K562 (cell line): ENCODE measurements around the gene ZNF609.

Experiments used
- EP300 ChIP-seq: IDR thresholded peaks from 2 replicates; pipeline ENCODE4 v1.6.1; 2012; ENCODE audit warnings: low read length, improper control_type of control experiment
- MXI1 ChIP-seq: IDR thresholded peaks from 2 replicates; pipeline ENCODE4 v1.6.1; 2011; ENCODE audit warnings: low read depth, mild to moderate bottlenecking, improper control_type of control experiment, low read length
- TARDBP ChIP-seq: fragments of 450-650 bp; IDR thresholded peaks from 2 replicates; pipeline ENCODE4 v1.6.1; 2016
- ZNF174 ChIP-seq: fragments of 250-450 bp; sonication (Bioruptor Pico); IDR thresholded peaks from 2 replicates; pipeline ENCODE4 v1.4.0; 2020; ENCODE audit warnings: mild to moderate bottlenecking
- TF ChIP-seq, protein P1 (sequence below): fragments of 250-450 bp; sonication (Bioruptor Pico); IDR thresholded peaks from 2 replicates; pipeline ENCODE4 v1.8.0; 2022; ENCODE audit warnings: moderate library complexity, mild to moderate bottlenecking, inconsistent platforms

DNA sequence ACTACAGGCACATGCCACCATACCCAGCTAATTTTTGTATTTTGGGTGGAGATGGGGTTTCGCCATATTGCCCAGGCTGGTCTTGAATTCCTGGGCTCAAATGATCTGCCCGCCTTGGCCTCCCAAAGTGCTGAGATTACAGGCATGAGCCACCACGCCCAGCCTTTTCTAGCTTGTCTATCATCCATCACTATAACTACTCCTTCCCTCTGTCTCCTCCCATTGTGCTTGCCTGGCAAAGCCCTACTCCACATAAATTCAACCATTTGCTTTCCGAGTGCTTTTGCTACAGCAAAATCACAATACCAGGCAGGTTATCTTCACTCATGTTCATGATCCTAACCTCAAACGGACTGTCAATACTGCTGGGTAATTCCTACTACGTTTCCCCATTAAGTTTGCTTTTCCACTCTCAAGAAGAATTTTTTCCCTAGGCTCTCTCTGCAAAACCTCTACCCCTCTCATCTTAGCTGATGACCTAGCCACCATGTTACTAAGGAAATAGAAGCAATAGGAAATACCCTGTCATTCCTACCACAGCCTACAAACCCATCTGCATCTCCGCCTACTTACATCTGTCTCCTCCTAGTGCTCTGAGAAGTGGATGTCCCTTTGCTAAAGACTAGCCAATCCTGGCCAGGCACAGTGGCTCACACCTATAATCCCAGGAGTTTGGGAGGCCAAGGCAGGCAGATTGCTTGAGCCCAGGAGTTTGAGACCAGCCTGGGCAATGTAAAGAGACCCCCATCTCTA, 250.5 kb downstream of the ZNF609 start:
- TF ChIP-seq EP300 (no peak), TARDBP (no peak), ZNF174 (no peak), MXI1 (no peak)
- TF ChIP-seq, protein P1, sequence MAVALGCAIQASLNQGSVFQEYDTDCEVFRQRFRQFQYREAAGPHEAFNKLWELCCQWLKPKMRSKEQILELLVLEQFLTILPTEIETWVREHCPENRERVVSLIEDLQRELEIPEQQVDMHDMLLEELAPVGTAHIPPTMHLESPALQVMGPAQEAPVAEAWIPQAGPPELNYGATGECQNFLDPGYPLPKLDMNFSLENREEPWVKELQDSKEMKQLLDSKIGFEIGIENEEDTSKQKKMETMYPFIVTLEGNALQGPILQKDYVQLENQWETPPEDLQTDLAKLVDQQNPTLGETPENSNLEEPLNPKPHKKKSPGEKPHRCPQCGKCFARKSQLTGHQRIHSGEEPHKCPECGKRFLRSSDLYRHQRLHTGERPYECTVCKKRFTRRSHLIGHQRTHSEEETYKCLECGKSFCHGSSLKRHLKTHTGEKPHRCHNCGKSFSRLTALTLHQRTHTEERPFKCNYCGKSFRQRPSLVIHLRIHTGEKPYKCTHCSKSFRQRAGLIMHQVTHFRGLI (CRISPR knock-in tag) = no peak
